CD14-positive monocyte (primary cell): ENCODE measurements around the gene MED12L. TPM values are rescaled to one million over a fixed set of nuclear protein-coding genes. Genes with fewer than 3 reads are reported as not detected.

ENCODE experiments used
- DNase-seq, 3 donors: peaks; one replicate each; pipeline ENCODE4 v3.0.0-alpha.2; 2011 to 2022
- H2AFZ ChIP-seq: 2 replicates; pipeline ENCODE4 v1.6.0; 2012; ENCODE audit warnings: mild to moderate bottlenecking, low read depth, low read length, inconsistent platforms; ENCODE audit not compliant: insufficient read depth, poor library complexity, severe bottlenecking
- H3K27ac ChIP-seq, 2 donors: 1 replicate in 1 of 2; 2 replicates in 1 of 2; pipeline ENCODE4 v1.5.1; 2012 to 2013; ENCODE audit warnings: low read length in 2 of 2, control low read depth in 1 of 2, inconsistent platforms in 1 of 2, low read depth in 1 of 2, mild to moderate bottlenecking in 1 of 2
- H3K27me3 ChIP-seq, 2 donors: one replicate each; pipeline versions ENCODE4 v1.6.0 to v1.6.1; 2011 to 2013; ENCODE audit warnings: low read length in 2 of 2; ENCODE audit not compliant: control insufficient read depth in 2 of 2, insufficient read depth in 2 of 2
- H3K36me3 ChIP-seq, 2 donors: replicated peaks in 1 of 2; 1 replicate in 1 of 2; 2 replicates in 1 of 2; pipeline versions ENCODE4 v1.5.1 to v1.6.1; 2012 to 2013; ENCODE audit warnings: low read length in 2 of 2, control low read depth in 1 of 2, inconsistent platforms in 1 of 2, mild to moderate bottlenecking in 1 of 2; ENCODE audit not compliant: insufficient read depth in 2 of 2, control insufficient read depth in 1 of 2
- H3K4me1 ChIP-seq, 2 donors: 1 replicate in 1 of 2; 2 replicates in 1 of 2; pipeline versions ENCODE4 v1.5.1 to v1.6.1; 2012 to 2013; ENCODE audit warnings: low read length in 2 of 2, control low read depth in 1 of 2, inconsistent platforms in 1 of 2, mild to moderate bottlenecking in 1 of 2, moderate library complexity in 1 of 2; ENCODE audit not compliant: insufficient read depth in 2 of 2, control insufficient read depth in 1 of 2
- H3K4me2 ChIP-seq: replicated peaks from 2 replicates; pipeline ENCODE3; 2012; ENCODE audit warnings: low read length, moderate library complexity, mild to moderate bottlenecking; ENCODE audit not compliant: poor library complexity, severe bottlenecking; ENCODE audit errors: extremely low read depth
- H3K4me3 ChIP-seq, 3 experiments: fragments of 200-600 bp in 1 of 3; sonication (generic) in 1 of 3; replicated peaks in 1 of 3; 1 replicate in 2 of 3; 2 replicates in 1 of 3; pipeline ENCODE4 v1.5.1; 2011 to 2013; ENCODE audit warnings: low read length in 3 of 3, mild to moderate bottlenecking in 3 of 3, control low read depth in 2 of 3, low read depth in 2 of 3, inconsistent platforms in 1 of 3, moderate library complexity in 1 of 3
- H3K79me2 ChIP-seq: 2 replicates; pipeline ENCODE4 v1.6.0; 2012; ENCODE audit warnings: mild to moderate bottlenecking, control low read depth, inconsistent platforms, low read length, moderate library complexity; ENCODE audit not compliant: insufficient read depth
- H3K9ac ChIP-seq: 2 replicates; pipeline ENCODE4 v1.6.0; 2017; ENCODE audit warnings: low read length, mild to moderate bottlenecking; ENCODE audit not compliant: insufficient read depth, poor library complexity, severe bottlenecking
- H3K9me3 ChIP-seq, 2 donors: replicated peaks in 1 of 2; 1 replicate in 1 of 2; 2 replicates in 1 of 2; pipeline versions ENCODE4 v1.5.1 to v1.6.1; 2012 to 2013; ENCODE audit warnings: low read length in 2 of 2, control low read depth in 1 of 2; ENCODE audit not compliant: control insufficient read depth in 1 of 2, insufficient read depth in 1 of 2
- H4K20me1 ChIP-seq: 2 replicates; pipeline ENCODE4 v1.6.0; 2012; ENCODE audit warnings: mild to moderate bottlenecking, low read length, control low read depth, moderate library complexity; ENCODE audit not compliant: insufficient read depth
- H3K27ac Mint-ChIP-seq, 7 donors: one replicate each; pipeline ENCODE4 v1.8.0; 2020; ENCODE audit warnings: mild to moderate bottlenecking in 7 of 7, mixed read lengths in 7 of 7, moderate library complexity in 6 of 7, inconsistent platforms in 2 of 7
- H3K27me3 Mint-ChIP-seq, 3 donors: one replicate each; pipeline ENCODE4 v1.8.0; 2021 to 2022; ENCODE audit warnings: low read depth in 3 of 3, mild to moderate bottlenecking in 3 of 3, mixed read lengths in 3 of 3, moderate library complexity in 3 of 3, inconsistent platforms in 1 of 3
- H3K36me3 Mint-ChIP-seq, 2 donors: one replicate each; pipeline ENCODE4 v1.8.0; 2020; ENCODE audit warnings: mixed read lengths in 2 of 2, inconsistent platforms in 1 of 2, mild to moderate bottlenecking in 1 of 2
- H3K4me1 Mint-ChIP-seq: one replicate; pipeline ENCODE4 v1.8.0; 2020; ENCODE audit warnings: mild to moderate bottlenecking, mixed read lengths
- H3K4me3 Mint-ChIP-seq, 2 donors: one replicate each; pipeline ENCODE4 v1.8.0; 2020; ENCODE audit warnings: mild to moderate bottlenecking in 2 of 2, mixed read lengths in 2 of 2, moderate library complexity in 1 of 2
- H3K9me3 Mint-ChIP-seq, 7 donors: one replicate each; pipeline ENCODE4 v1.8.0; 2020 to 2022; ENCODE audit warnings: mixed read lengths in 7 of 7, mild to moderate bottlenecking in 6 of 7, moderate library complexity in 6 of 7, inconsistent platforms in 2 of 7
- WGBS: methylation state at CpG from one replicate; pipeline ENCODE4 v1.1.5; 2013; ENCODE audit warnings: missing lambda C conversion rate; ENCODE audit not compliant: insufficient coverage; 5-methylcytosine and 5-hydroxymethylcytosine counted together
- intact Hi-C, 2 donors: fragments of 100-400 bp; cut with micrococcal nuclease; formaldehyde crosslinking; loops; one replicate each; pipeline versions ENCODE4 v1.15.0 to v1.15.1; 2023
- polyA plus RNA-seq, 3 donors: library from polyadenylated mRNA; depleted of rRNA in 1 of 3; unstranded in 2 of 3; stranded (reverse) in 1 of 3; fragments of 300-500 nt in 2 of 3; fragments of >200 nt in 1 of 3; fragmentation: Illumina TruSeq in 2 of 3; gene quantifications; 1 replicate in 2 of 3; 2 replicates in 1 of 3; pipeline ENCODE4 v1.2.3, GENCODE V29; 2012 to 2021
- TF ChIP-seq, protein P1 (sequence below): fragments of 200-600 bp; IDR thresholded peaks from one replicate; pipeline ENCODE4 v1.8.0; 2022; ENCODE audit warnings: antibody characterized with exemption, mild to moderate bottlenecking

The MED12L gene
- polyA plus RNA-seq, 3 donors, result 0.12 to 0.29 TPM; not detected in 1

DNA sequence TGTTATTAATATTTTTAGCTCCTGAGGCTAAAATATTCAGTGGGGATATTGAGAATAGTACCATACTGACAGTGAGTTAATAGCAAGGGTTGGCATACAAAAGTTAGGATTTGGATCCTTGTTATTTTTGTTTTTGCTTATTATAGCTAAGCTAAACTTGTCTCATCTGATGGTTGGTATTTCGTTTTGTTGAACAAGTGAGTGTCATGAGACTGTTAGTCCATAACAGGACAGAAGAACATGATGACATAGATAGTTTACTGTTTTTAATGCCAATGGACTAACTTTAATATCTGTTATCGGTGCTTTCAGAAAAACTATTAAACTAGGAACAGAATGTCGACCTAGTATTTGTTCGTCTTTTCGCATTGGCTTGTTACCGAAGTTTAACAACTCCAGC lies 69.1 kb downstream of the MED12L start:
- DNase-seq, result no peak
- Mint-ChIP-seq H3K4me1 (no peaks in the 10 kb centered on the region), H3K36me3 (no peaks in the 10 kb centered on the region), H3K9me3 (no peaks in the 10 kb centered on the region), H3K27ac (no peak overlapping the region), H3K27me3 (no peaks in the 10 kb centered on the region), H3K4me3 (no peak overlapping the region)
- Histone ChIP-seq H3K27me3 (no peaks in the 10 kb centered on the region), H3K79me2 (no peaks in the 10 kb centered on the region), H3K9me3 (no peaks in the 10 kb centered on the region), H2AFZ (no peak overlapping the region), H3K4me2 (no peak overlapping the region), H3K9ac (no peak overlapping the region), H4K20me1 (no peaks in the 10 kb centered on the region), H3K27ac (no peak overlapping the region), H3K4me3 (no peak overlapping the region), H3K36me3 (no peaks in the 10 kb centered on the region), H3K4me1 (no peaks in the 10 kb centered on the region)
- TF ChIP-seq, protein P1, sequence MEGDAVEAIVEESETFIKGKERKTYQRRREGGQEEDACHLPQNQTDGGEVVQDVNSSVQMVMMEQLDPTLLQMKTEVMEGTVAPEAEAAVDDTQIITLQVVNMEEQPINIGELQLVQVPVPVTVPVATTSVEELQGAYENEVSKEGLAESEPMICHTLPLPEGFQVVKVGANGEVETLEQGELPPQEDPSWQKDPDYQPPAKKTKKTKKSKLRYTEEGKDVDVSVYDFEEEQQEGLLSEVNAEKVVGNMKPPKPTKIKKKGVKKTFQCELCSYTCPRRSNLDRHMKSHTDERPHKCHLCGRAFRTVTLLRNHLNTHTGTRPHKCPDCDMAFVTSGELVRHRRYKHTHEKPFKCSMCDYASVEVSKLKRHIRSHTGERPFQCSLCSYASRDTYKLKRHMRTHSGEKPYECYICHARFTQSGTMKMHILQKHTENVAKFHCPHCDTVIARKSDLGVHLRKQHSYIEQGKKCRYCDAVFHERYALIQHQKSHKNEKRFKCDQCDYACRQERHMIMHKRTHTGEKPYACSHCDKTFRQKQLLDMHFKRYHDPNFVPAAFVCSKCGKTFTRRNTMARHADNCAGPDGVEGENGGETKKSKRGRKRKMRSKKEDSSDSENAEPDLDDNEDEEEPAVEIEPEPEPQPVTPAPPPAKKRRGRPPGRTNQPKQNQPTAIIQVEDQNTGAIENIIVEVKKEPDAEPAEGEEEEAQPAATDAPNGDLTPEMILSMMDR, result no peak
- intact Hi-C loops, result no loop called here
- no CpG with 5 or more reads among the region's 6 CpGs for WGBS

DNA sequence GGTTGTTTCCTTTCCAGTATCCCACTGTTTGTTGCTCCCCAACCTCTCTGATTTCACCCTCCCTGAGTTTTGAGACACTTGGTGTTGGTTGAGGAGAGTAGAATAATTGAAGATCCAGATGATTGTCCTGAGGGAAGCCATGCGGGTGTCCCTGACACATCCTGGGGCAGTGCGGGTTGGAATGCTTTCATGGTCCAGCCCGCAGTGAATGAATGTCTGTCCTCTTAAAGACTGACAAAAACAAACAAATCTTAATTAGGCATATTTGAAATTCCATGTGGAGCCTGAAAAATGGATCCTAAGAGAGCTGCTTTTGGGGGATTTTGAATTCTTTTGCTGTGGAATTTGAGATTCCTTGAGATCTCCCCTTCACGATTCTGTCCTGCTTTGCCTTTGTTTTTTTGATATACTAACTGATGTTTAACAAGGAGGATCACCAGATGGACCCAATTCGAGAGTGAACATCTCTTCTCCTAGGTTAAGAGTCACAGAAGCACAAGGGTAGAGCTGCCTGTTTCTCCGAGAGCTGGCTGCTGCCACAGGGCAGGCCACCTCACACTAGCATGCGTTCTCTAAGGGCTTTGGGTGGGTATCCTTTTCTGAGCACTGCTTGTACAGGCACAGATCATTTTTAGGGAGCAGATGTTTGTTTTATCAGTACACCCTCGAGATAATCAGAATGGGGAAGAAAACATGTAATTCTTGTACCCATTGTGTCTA lies 70.1 kb downstream of the MED12L start:
- H2AFZ ChIP-seq, result no peak overlapping the region
- H3K27ac Mint-ChIP-seq, result no peak overlapping the region
- no peaks in the 10 kb centered on the region for H3K4me1 ChIP-seq
- DNase-seq, result no peak
- H3K9me3 ChIP-seq, result no peaks in the 10 kb centered on the region
- no peak overlapping the region for H3K27ac ChIP-seq
- H3K4me3 Mint-ChIP-seq, result no peak overlapping the region
- no peak overlapping the region for H3K4me3 ChIP-seq
- 100% methylated on average over 7 of the region's 8 CpGs for WGBS
- intact Hi-C loops, result no loop called here
- no peaks in the 10 kb centered on the region for H3K79me2 ChIP-seq
- H3K27me3 ChIP-seq, result no peaks in the 10 kb centered on the region
- no peaks in the 10 kb centered on the region for H3K36me3 Mint-ChIP-seq
- no peaks in the 10 kb centered on the region for H4K20me1 ChIP-seq
- no peak overlapping the region for H3K4me2 ChIP-seq
- no peak overlapping the region for H3K9ac ChIP-seq
- H3K4me1 Mint-ChIP-seq, result peaks cover under 1% of the 10 kb centered on the region
- TF ChIP-seq, protein P1, result no peak
- H3K36me3 ChIP-seq, result no peaks in the 10 kb centered on the region
- peaks cover 0 to under 1% (median 0%) of the 10 kb centered on the region in 3 donors for H3K27me3 Mint-ChIP-seq
- no peaks in the 10 kb centered on the region for H3K9me3 Mint-ChIP-seq
